DOHH2 (cell line): ENCODE measurements around the gene NF1.
A peak's percentile ranks its signal among the peaks of the same experiment; 100 is the strongest.

Source experiments
- H3F3A ChIP-seq: fragments of 200-600 bp; sonication (generic), shearing (Covaris generic); 2 replicates; pipeline ENCODE4 v1.6.0; 2016; ENCODE audit warnings: antibody characterized with exemption, mild to moderate bottlenecking; ENCODE audit not compliant: control insufficient read depth, insufficient read depth
- H3K27ac ChIP-seq: fragments of 200-600 bp; sonication (generic); 2 replicates; pipeline ENCODE4 v1.5.1; 2014; ENCODE audit warnings: low read depth, mild to moderate bottlenecking, low read length, moderate library complexity
- H3K27me3 ChIP-seq: fragments of 200-600 bp; sonication (generic); 2 replicates; pipeline ENCODE4 v1.6.1; 2014; ENCODE audit warnings: mild to moderate bottlenecking, low read length, mixed read lengths; ENCODE audit not compliant: control insufficient read depth
- H3K36me3 ChIP-seq: fragments of 200-600 bp; sonication (generic); 2 replicates; pipeline ENCODE4 v1.6.1; 2014; ENCODE audit warnings: mild to moderate bottlenecking, low read length, moderate library complexity, mixed read lengths; ENCODE audit not compliant: control insufficient read depth
- H3K4me1 ChIP-seq: fragments of 200-600 bp; sonication (generic); 2 replicates; pipeline ENCODE4 v1.6.1; 2014; ENCODE audit warnings: mild to moderate bottlenecking, low read length, mixed read lengths; ENCODE audit not compliant: control insufficient read depth
- H3K4me2 ChIP-seq: fragments of 200-600 bp; sonication (generic); 2 replicates; pipeline ENCODE4 v1.6.0; 2014; ENCODE audit warnings: mild to moderate bottlenecking, low read length, moderate library complexity
- H3K4me3 ChIP-seq: fragments of 200-600 bp; sonication (generic); 2 replicates; pipeline ENCODE4 v1.5.1; 2014; ENCODE audit warnings: mild to moderate bottlenecking, low read length, mixed read lengths
- H3K79me2 ChIP-seq: fragments of 200-600 bp; sonication (generic); 2 replicates; pipeline ENCODE4 v1.6.1; 2014; ENCODE audit warnings: mild to moderate bottlenecking, low read length, mixed read lengths; ENCODE audit not compliant: control insufficient read depth
- H3K9me2 ChIP-seq: fragments of 200-600 bp; sonication (generic); replicated peaks from 2 replicates; pipeline ENCODE4 v1.6.1; 2014; ENCODE audit warnings: mild to moderate bottlenecking, low read length, mixed read lengths; ENCODE audit not compliant: control insufficient read depth
- H3K9me3 ChIP-seq: fragments of 200-600 bp; sonication (generic); 2 replicates; pipeline ENCODE4 v1.6.1; 2014; ENCODE audit warnings: antibody characterized with exemption, low read length, mixed read lengths; ENCODE audit not compliant: control insufficient read depth, insufficient read depth
- H4K20me1 ChIP-seq: fragments of 200-600 bp; sonication (generic); 2 replicates; pipeline ENCODE4 v1.6.0; 2014; ENCODE audit warnings: low read depth, mild to moderate bottlenecking, antibody characterized with exemption, low read length, moderate library complexity; ENCODE audit not compliant: control insufficient read depth, insufficient read depth
- EZH2phosphoT487 ChIP-seq: fragments of 200-600 bp; sonication (generic); IDR thresholded peaks from 2 replicates; pipeline ENCODE4 v1.6.1; 2017; ENCODE audit warnings: borderline replicate concordance, mild to moderate bottlenecking, antibody characterized with exemption, low read length, moderate library complexity, mixed read lengths
- TF ChIP-seq, protein P1 (sequence below): fragments of 200-600 bp; sonication (generic); IDR thresholded peaks from one replicate; pipeline ENCODE4 v1.5.1; 2014; ENCODE audit warnings: antibody characterized with exemption, mild to moderate bottlenecking, low read depth, low read length; ENCODE audit not compliant: poor library complexity, severe bottlenecking

The NF1 gene

DNA sequence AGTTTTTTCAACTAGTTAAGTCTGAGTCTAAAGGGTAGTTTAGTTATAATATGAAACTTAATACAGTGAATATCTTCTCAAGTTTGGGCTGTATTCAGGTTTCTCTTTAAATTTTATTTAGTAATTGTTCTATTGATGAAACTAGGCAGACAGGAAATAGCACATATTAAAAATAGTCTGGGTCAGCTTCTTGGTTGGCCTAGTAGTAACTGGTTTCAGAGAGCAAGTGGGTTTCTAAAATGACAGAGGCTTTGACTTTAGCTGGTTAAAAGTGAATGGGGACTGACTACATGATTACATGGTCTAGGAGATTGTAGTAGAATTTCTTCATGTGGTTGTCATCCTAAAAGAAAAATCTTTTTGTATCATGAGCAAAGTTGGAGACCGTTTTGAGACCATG, 155.5 kb downstream of the NF1 start:
- peaks cover 40% of the 10 kb centered on the region for H3K36me3 ChIP-seq
- H3F3A ChIP-seq: no peaks in the 10 kb centered on the region
- H3K4me3 ChIP-seq: peak overlapping the region; percentile 31
- no peaks in the 10 kb centered on the region for H3K9me3 ChIP-seq
- H3K9me2 ChIP-seq: no peaks in the 10 kb centered on the region
- TF ChIP-seq, protein P1, sequence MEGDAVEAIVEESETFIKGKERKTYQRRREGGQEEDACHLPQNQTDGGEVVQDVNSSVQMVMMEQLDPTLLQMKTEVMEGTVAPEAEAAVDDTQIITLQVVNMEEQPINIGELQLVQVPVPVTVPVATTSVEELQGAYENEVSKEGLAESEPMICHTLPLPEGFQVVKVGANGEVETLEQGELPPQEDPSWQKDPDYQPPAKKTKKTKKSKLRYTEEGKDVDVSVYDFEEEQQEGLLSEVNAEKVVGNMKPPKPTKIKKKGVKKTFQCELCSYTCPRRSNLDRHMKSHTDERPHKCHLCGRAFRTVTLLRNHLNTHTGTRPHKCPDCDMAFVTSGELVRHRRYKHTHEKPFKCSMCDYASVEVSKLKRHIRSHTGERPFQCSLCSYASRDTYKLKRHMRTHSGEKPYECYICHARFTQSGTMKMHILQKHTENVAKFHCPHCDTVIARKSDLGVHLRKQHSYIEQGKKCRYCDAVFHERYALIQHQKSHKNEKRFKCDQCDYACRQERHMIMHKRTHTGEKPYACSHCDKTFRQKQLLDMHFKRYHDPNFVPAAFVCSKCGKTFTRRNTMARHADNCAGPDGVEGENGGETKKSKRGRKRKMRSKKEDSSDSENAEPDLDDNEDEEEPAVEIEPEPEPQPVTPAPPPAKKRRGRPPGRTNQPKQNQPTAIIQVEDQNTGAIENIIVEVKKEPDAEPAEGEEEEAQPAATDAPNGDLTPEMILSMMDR: no peak
- no peak for TF ChIP-seq EZH2phosphoT487
- peak overlapping the region; percentile 51 for H3K4me2 ChIP-seq
- H3K4me1 ChIP-seq: peaks cover 24% of the 10 kb centered on the region
- no peaks in the 10 kb centered on the region for H3K27me3 ChIP-seq
- H3K27ac ChIP-seq: peak overlapping the region; percentile 2; the same call in 1 of the 2 replicates
- no peaks in the 10 kb centered on the region for H4K20me1 ChIP-seq
- H3K79me2 ChIP-seq: no peaks in the 10 kb centered on the region

DNA sequence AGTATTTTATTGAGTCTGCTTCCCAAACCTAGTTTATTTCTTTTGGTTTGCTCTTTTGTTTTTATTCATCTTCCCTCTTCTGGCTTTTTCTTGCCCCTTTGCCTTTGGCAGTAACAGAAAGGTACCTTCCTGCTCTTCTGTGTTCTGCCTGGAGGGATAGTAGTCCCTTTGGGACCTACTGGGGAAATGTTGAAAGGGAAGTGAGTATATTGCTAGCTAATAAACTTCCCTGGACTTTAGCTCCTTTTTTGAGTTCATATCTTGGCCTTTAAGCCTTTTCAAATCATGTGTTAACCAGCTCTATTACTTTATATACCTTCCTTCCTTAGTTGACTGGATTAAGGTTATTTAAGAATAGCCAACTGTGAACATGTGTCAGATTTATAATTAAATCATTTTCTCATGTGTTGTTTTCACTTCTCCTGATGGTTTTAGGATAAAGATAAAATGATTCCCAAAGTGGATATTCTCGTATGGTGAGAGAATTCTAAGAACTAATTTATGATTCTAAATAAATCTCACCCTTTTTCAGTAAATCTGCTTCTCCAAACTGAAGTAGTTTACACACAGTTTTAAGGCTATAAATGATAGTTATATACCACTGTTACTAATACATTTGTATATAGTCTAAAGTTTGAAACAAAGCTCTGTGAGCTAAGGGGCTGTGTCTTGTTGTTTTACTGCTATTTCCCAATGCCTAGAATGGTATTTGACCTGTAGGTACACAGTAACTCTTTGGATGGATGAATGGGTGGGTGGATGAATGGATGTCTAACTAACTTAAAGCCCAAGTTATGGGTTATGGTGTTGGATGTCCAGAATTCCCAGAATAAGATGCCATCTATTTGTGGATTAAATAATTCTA, 156.6 kb downstream of the NF1 start:
- H4K20me1 ChIP-seq: no peaks in the 10 kb centered on the region
- no peaks in the 10 kb centered on the region for H3K9me3 ChIP-seq
- TF ChIP-seq, protein P1: no peak
- TF ChIP-seq EZH2phosphoT487: no peak
- peaks cover 27% of the 10 kb centered on the region for H3K4me1 ChIP-seq
- H3K27me3 ChIP-seq: no peaks in the 10 kb centered on the region
- no peak overlapping the region for H3K4me3 ChIP-seq
- no peaks in the 10 kb centered on the region for H3K79me2 ChIP-seq
- no peak overlapping the region for H3K27ac ChIP-seq
- H3F3A ChIP-seq: no peaks in the 10 kb centered on the region
- peak overlapping the region; percentile 12; the same call in 1 of the 2 replicates for H3K4me2 ChIP-seq
- H3K9me2 ChIP-seq: no peaks in the 10 kb centered on the region
- H3K36me3 ChIP-seq: peaks cover 37% of the 10 kb centered on the region

GRCh38 chr17:31251970-31252328, 157.2 kb downstream of the NF1 start:
- Histone ChIP-seq H3K4me2 (no peak overlapping the region), H3K4me1 (peaks cover 33% of the 10 kb centered on the region), H3K9me3 (no peaks in the 10 kb centered on the region), H4K20me1 (no peaks in the 10 kb centered on the region), H3K4me3 (no peak overlapping the region), H3F3A (no peaks in the 10 kb centered on the region), H3K27me3 (no peaks in the 10 kb centered on the region), H3K27ac (no peak overlapping the region), H3K36me3 (peaks cover 37% of the 10 kb centered on the region), H3K79me2 (no peaks in the 10 kb centered on the region), H3K9me2 (no peaks in the 10 kb centered on the region)
- no peak for TF ChIP-seq EZH2phosphoT487
- TF ChIP-seq, protein P1: no peak
